ENCODE data around the gene CDX1. TPM values are rescaled to one million over a fixed set of nuclear protein-coding genes. Genes with fewer than 3 reads are reported as not detected.

Gene CDX1
- total RNA-seq, 1 donor from 2014 or later, result 1.0 TPM

- Mint-ChIP-seq H3K4me1 (ENCODE audit: unreplicated experiment) (peaks cover 33% of the 10 kb centered on the region), H3K4me3 (ENCODE audit: unreplicated experiment) (no peak overlapping the region), H3K36me3 (ENCODE audit: unreplicated experiment) (no peaks in the 10 kb centered on the region), H3K27me3 (ENCODE audit: unreplicated experiment) (no peaks in the 10 kb centered on the region), H3K27ac (ENCODE audit: unreplicated experiment) (peak overlapping the region; percentile 71), H3K9me3 (ENCODE audit: unreplicated experiment) (no peaks in the 10 kb centered on the region)
- no peak for TF ChIP-seq CTCF (IDR thresholded peaks at IDR 0.05)
- no peak for DNase-seq (ENCODE audit: extremely low spot score, unreplicated experiment)
Measured at GRCh38 chr5:150213530-150213929, 47.0 kb downstream of the CDX1 start.

GRCh38 chr5:150214289-150214688, 47.7 kb downstream of the CDX1 start:
- DNase-seq (ENCODE audit: extremely low spot score, unreplicated experiment), result no peak
- no peak overlapping the region for H3K4me3 Mint-ChIP-seq (ENCODE audit: unreplicated experiment)
- H3K4me1 Mint-ChIP-seq (ENCODE audit: unreplicated experiment), result peaks cover 31% of the 10 kb centered on the region
- no peaks in the 10 kb centered on the region for H3K27me3 Mint-ChIP-seq (ENCODE audit: unreplicated experiment)
- peak overlapping the region; percentile 71 for H3K27ac Mint-ChIP-seq (ENCODE audit: unreplicated experiment)
- no peak for TF ChIP-seq CTCF (IDR thresholded peaks at IDR 0.05)
- H3K9me3 Mint-ChIP-seq (ENCODE audit: unreplicated experiment), result no peaks in the 10 kb centered on the region
- no peaks in the 10 kb centered on the region for H3K36me3 Mint-ChIP-seq (ENCODE audit: unreplicated experiment)

GRCh38 chr5:150215979-150216944, 49.7 kb downstream of the CDX1 start:
- no peak for DNase-seq (ENCODE audit: extremely low spot score, unreplicated experiment)
- TF ChIP-seq CTCF (IDR thresholded peaks at IDR 0.05), result no peak
- Mint-ChIP-seq H3K9me3 (ENCODE audit: unreplicated experiment) (no peaks in the 10 kb centered on the region), H3K4me1 (ENCODE audit: unreplicated experiment) (peaks cover 31% of the 10 kb centered on the region), H3K27me3 (ENCODE audit: unreplicated experiment) (no peaks in the 10 kb centered on the region), H3K27ac (ENCODE audit: unreplicated experiment) (no peak overlapping the region), H3K36me3 (ENCODE audit: unreplicated experiment) (no peaks in the 10 kb centered on the region), H3K4me3 (ENCODE audit: unreplicated experiment) (no peak overlapping the region)

GRCh38 chr5:150217038-150217437, 50.5 kb downstream of the CDX1 start:
- no peak for DNase-seq (ENCODE audit: extremely low spot score, unreplicated experiment)
- Mint-ChIP-seq H3K36me3 (ENCODE audit: unreplicated experiment) (no peaks in the 10 kb centered on the region), H3K9me3 (ENCODE audit: unreplicated experiment) (no peaks in the 10 kb centered on the region), H3K4me1 (ENCODE audit: unreplicated experiment) (peaks cover 30% of the 10 kb centered on the region), H3K27ac (ENCODE audit: unreplicated experiment) (no peak overlapping the region), H3K4me3 (ENCODE audit: unreplicated experiment) (no peak overlapping the region), H3K27me3 (ENCODE audit: unreplicated experiment) (no peaks in the 10 kb centered on the region)
- no peak for TF ChIP-seq CTCF (IDR thresholded peaks at IDR 0.05)

GRCh38 chr5:150217873-150218692, 51.5 kb downstream of the CDX1 start:
- peak; percentile 94 for DNase-seq (ENCODE audit: extremely low spot score, unreplicated experiment)
- Mint-ChIP-seq H3K36me3 (ENCODE audit: unreplicated experiment) (no peaks in the 10 kb centered on the region), H3K4me3 (ENCODE audit: unreplicated experiment) (no peak overlapping the region), H3K27me3 (ENCODE audit: unreplicated experiment) (no peaks in the 10 kb centered on the region), H3K4me1 (ENCODE audit: unreplicated experiment) (peaks cover 24% of the 10 kb centered on the region), H3K27ac (ENCODE audit: unreplicated experiment) (no peak overlapping the region), H3K9me3 (ENCODE audit: unreplicated experiment) (no peaks in the 10 kb centered on the region)
- peak; percentile 93 for TF ChIP-seq CTCF (IDR thresholded peaks at IDR 0.05)

Data from osteocyte (in vitro differentiated cells).